NCI-H1092 treated with DMSO at 0.1 percent for 48 hours (cell line): ENCODE measurements around the gene C2orf78.
"Not testable (repeated sequence)": the region's sequence is repeated elsewhere in the genome, so short reads cannot be mapped to it uniquely, and the experiment has no call there.

Experiments used
- DNase-seq: peaks from one replicate; lab custom pipeline; 2025; lab: John Stamatoyannopoulos, UW

Gene C2orf78

GRCh38 chr2:73783883-73784282, at the start of gene C2orf78:
Gene C2orf78, plus strand, starts transcription at chr2:73784183. Its CDS starts 127 bp downstream, at chr2:73784310.
- not testable (repeated sequence) for DNase-seq

GRCh38 chr2:73736378-73736777, 47.6 kb upstream of the C2orf78 start:
- DNase-seq = no peak

- DNase-seq = peak; percentile 92
Observed at GRCh38 chr2:73736855-73737779, 46.9 kb upstream of the C2orf78 start, which contains the start of gene TPRKB. Gene TPRKB, minus strand, starts transcription at chr2:73737345. Its CDS starts 2,776 bp downstream, at chr2:73734569.

GRCh38 chr2:73739101-73739500, 44.9 kb upstream of the C2orf78 start:
- DNase-seq = no peak

GRCh38 chr2:73740767-73741166, 43.2 kb upstream of the C2orf78 start:
- DNase-seq = no peak

GRCh38 chr2:73746015-73746876, 37.7 kb upstream of the C2orf78 start:
- DNase-seq = no peak

- DNase-seq = no peak
Observed at GRCh38 chr2:73746877-73747208, 37.1 kb upstream of the C2orf78 start.

- no peak for DNase-seq
Observed at GRCh38 chr2:73749314-73749713, 34.7 kb upstream of the C2orf78 start.

- not testable (repeated sequence) for DNase-seq
Observed at GRCh38 chr2:73754332-73754731, 29.7 kb upstream of the C2orf78 start.

GRCh38 chr2:73759285-73759764, 24.7 kb upstream of the C2orf78 start:
- no peak for DNase-seq

- no peak for DNase-seq
Observed at GRCh38 chr2:73759904-73760303, 24.1 kb upstream of the C2orf78 start.

- DNase-seq = no peak
Observed at GRCh38 chr2:73762571-73762970, 21.4 kb upstream of the C2orf78 start.

- no peak for DNase-seq
Observed at GRCh38 chr2:73764945-73765344, 19.0 kb upstream of the C2orf78 start.

- DNase-seq = no peak
Observed at GRCh38 chr2:73766349-73766748, 17.6 kb upstream of the C2orf78 start.

- no peak for DNase-seq
Observed at GRCh38 chr2:73766994-73767393, 17.0 kb upstream of the C2orf78 start.

GRCh38 chr2:73770725-73771124, 13.3 kb upstream of the C2orf78 start:
- DNase-seq = no peak

GRCh38 chr2:73772819-73773218, 11.2 kb upstream of the C2orf78 start:
- no peak for DNase-seq

GRCh38 chr2:73776381-73776780, 7.6 kb upstream of the C2orf78 start:
- DNase-seq = no peak

GRCh38 chr2:73776869-73777519, 7.0 kb upstream of the C2orf78 start:
- DNase-seq = no peak

- DNase-seq = not testable (repeated sequence)
Observed at GRCh38 chr2:73778867-73779466, 5.0 kb upstream of the C2orf78 start.

GRCh38 chr2:73779467-73780236, 4.3 kb upstream of the C2orf78 start, which contains the start of gene DUSP11:
Gene DUSP11, minus strand, starts transcription at chr2:73780103. Its CDS starts 129 bp downstream, at chr2:73779974.
- peak; percentile 85 for DNase-seq
